Body of pancreas (tissue), 4 donors: ENCODE data around the gene IL12B.

Source experiments
- CTCF ChIP-seq, 7 experiments: fragments of 450-650 bp in 4 of 7; fragments of 200-600 bp in 3 of 7; sonication (generic) in 3 of 7; IDR thresholded peaks; one replicate each; pipeline ENCODE4 v1.5.1; 2016 to 2019; ENCODE audit warnings: antibody characterized with exemption in 7 of 7
- POLR2A ChIP-seq, 3 donors: fragments of 450-650 bp; IDR thresholded peaks; one replicate each; pipeline ENCODE4 v1.6.1; 2016; ENCODE audit warnings: antibody characterized with exemption in 3 of 3, mild to moderate bottlenecking in 2 of 3

GRCh38 chr5:159339460-159339859 is 9.2 kb upstream of the IL12B start:
- TF ChIP-seq POLR2A (IDR thresholded peaks at IDR 0.05) (no peak), CTCF (IDR thresholded peaks at IDR 0.05) (no peak)
